Common myeloid progenitor, CD34-positive (primary cell): Measurements from ENCODE around the gene THEM4.

Experiments
- CTCF ChIA-PET: fragments of 350-600 bp; sonication (Branson Sonifier 250); formaldehyde crosslinking; loops from one replicate; lab custom pipeline; 2021; ENCODE audit warnings: antibody characterized with exemption; lab: Charles Lee
- POLR2A ChIA-PET: fragments of 350-600 bp; sonication (Branson Sonifier 250); formaldehyde crosslinking; loops from one replicate; lab custom pipeline; 2021; ENCODE audit warnings: antibody characterized with exemption; lab: Charles Lee
- DNase-seq, 3 donors: peaks; one replicate each; pipeline versions ENCODE4 v3.0.0 to v3.0.0-alpha.2; 2013
- H3K27ac ChIP-seq, 2 experiments: 1 replicate in 1 of 2; 2 replicates in 1 of 2; pipeline ENCODE4 v1.7.0; 2013; ENCODE audit warnings: inconsistent platforms in 2 of 2, low read length in 2 of 2, mild to moderate bottlenecking in 2 of 2, low read depth in 1 of 2, moderate library complexity in 1 of 2; ENCODE audit not compliant: severe bottlenecking in 2 of 2, insufficient read depth in 1 of 2, poor library complexity in 1 of 2
- H3K27me3 ChIP-seq, 5 experiments: replicated peaks in 2 of 5; 1 replicate in 3 of 5; 2 replicates in 2 of 5; pipeline versions ENCODE4 v1.6.1 to v1.7.0; 2013; ENCODE audit warnings: low read length in 4 of 5, mild to moderate bottlenecking in 2 of 5, moderate library complexity in 2 of 5, inconsistent platforms in 1 of 5; ENCODE audit not compliant: insufficient read depth in 5 of 5, control insufficient read depth in 4 of 5
- H3K36me3 ChIP-seq, 4 experiments: 1 replicate in 2 of 4; 2 replicates in 2 of 4; pipeline versions ENCODE4 v1.6.1 to v1.7.0; 2013; ENCODE audit warnings: low read length in 3 of 4, control low read depth in 1 of 4, mild to moderate bottlenecking in 1 of 4; ENCODE audit not compliant: control insufficient read depth in 4 of 4, insufficient read depth in 4 of 4
- H3K4me1 ChIP-seq, 4 experiments: 1 replicate in 3 of 4; 2 replicates in 1 of 4; pipeline versions ENCODE4 v1.6.1 to v1.7.1; 2013; ENCODE audit warnings: low read length in 3 of 4, mild to moderate bottlenecking in 3 of 4, control low read depth in 1 of 4, inconsistent platforms in 1 of 4, moderate library complexity in 1 of 4; ENCODE audit not compliant: control insufficient read depth in 4 of 4, insufficient read depth in 4 of 4; ENCODE audit errors: control extremely low read depth in 1 of 4
- H3K4me3 ChIP-seq, 7 experiments: 1 replicate in 4 of 7; 2 replicates in 3 of 7; pipeline versions ENCODE4 v1.5.1 to v1.7.0; 2013; ENCODE audit warnings: mild to moderate bottlenecking in 7 of 7, low read length in 6 of 7, moderate library complexity in 6 of 7, inconsistent platforms in 2 of 7, low read depth in 2 of 7, control low read depth in 1 of 7; ENCODE audit not compliant: insufficient read depth in 4 of 7, control insufficient read depth in 1 of 7; ENCODE audit errors: extremely low read depth in 1 of 7
- H3K9me3 ChIP-seq, 5 experiments: 1 replicate in 4 of 5; 2 replicates in 1 of 5; pipeline versions ENCODE4 v1.6.1 to v1.7.1; 2013; ENCODE audit warnings: low read length in 4 of 5, mild to moderate bottlenecking in 2 of 5, inconsistent platforms in 1 of 5, low read depth in 1 of 5, moderate library complexity in 1 of 5; ENCODE audit not compliant: control insufficient read depth in 4 of 5, insufficient read depth in 2 of 5; ENCODE audit errors: control extremely low read depth in 1 of 5
- WGBS: methylation state at CpG from one replicate; pipeline ENCODE4 v1.1.5; 2013; ENCODE audit not compliant: insufficient coverage; 5-methylcytosine and 5-hydroxymethylcytosine counted together

Gene THEM4

GRCh38 chr1:151942882-151943281, 33.6 kb upstream of the THEM4 start:
- Histone ChIP-seq H3K27ac (no peak overlapping the region), H3K36me3 (no peaks in the 10 kb centered on the region), H3K4me3 (no peak overlapping the region), H3K27me3 (no peaks in the 10 kb centered on the region), H3K9me3 (no peaks in the 10 kb centered on the region), H3K4me1 (peaks cover 2 to 57% (median 25%) of the 10 kb centered on the region in 4 experiments)
- ChIA-PET CTCF (interaction anchor here (0.6 kb wide), 1 partner anchor 44 kb away, joined by 3 read pairs; no protein-coding TSS in a partner anchor), POLR2A (no interaction called here)
- no peak for DNase-seq
- 92% methylated on average over 1 of the region's 1 CpG for WGBS

GRCh38 chr1:151940541-151940940, 31.2 kb upstream of the THEM4 start:
- no peaks in the 10 kb centered on the region for H3K27me3 ChIP-seq
- H3K4me1 ChIP-seq, result peaks cover 0 to 43% (median 14%) of the 10 kb centered on the region in 4 experiments
- CTCF ChIA-PET, result interaction anchor here (1.2 to 13.2 kb wide), 3 partner anchors 14 to 55 kb away, joined by 3 to 103 read pairs (median 5); no protein-coding TSS in a partner anchor
- no peaks in the 10 kb centered on the region for H3K36me3 ChIP-seq
- no peak overlapping the region for H3K4me3 ChIP-seq
- H3K9me3 ChIP-seq, result no peaks in the 10 kb centered on the region
- 100% methylated on average over 1 of the region's 1 CpG for WGBS
- no peak for DNase-seq
- H3K27ac ChIP-seq, result no peak overlapping the region
- POLR2A ChIA-PET, result no interaction called here

GRCh38 chr1:151939779-151940178, 30.5 kb upstream of the THEM4 start:
- Histone ChIP-seq H3K27me3 (no peaks in the 10 kb centered on the region), H3K4me1 (peaks cover 0 to 41% (median 12%) of the 10 kb centered on the region in 4 experiments), H3K4me3 (no peak overlapping the region), H3K36me3 (no peaks in the 10 kb centered on the region), H3K27ac (no peak overlapping the region), H3K9me3 (no peaks in the 10 kb centered on the region)
- CTCF ChIA-PET, result interaction anchor here (1.3 to 13.2 kb wide), 5 partner anchors 27 to 62 kb away, joined by 3 to 183 read pairs (median 9); no protein-coding TSS in a partner anchor
- WGBS, result no CpG with 5 or more reads among the region's 1 CpG
- POLR2A ChIA-PET, result no interaction called here
- no peak for DNase-seq

- 100% methylated on average over 1 of the region's 3 CpGs for WGBS
- DNase-seq, result no peak
- H3K9me3 ChIP-seq, result no peaks in the 10 kb centered on the region
- no peaks in the 10 kb centered on the region for H3K36me3 ChIP-seq
- H3K27me3 ChIP-seq, result no peaks in the 10 kb centered on the region
- H3K27ac ChIP-seq, result no peak overlapping the region
- no peak overlapping the region for H3K4me3 ChIP-seq
- ChIA-PET POLR2A (interaction anchor here (0.6 kb wide), 1 partner anchor 179 kb away, joined by 3 read pairs; no protein-coding TSS in a partner anchor), CTCF (interaction anchor here (1.3 to 13.2 kb wide), 6 partner anchors 10 to 62 kb away, joined by 3 to 183 read pairs (median 8); no protein-coding TSS in a partner anchor)
- peaks cover 0 to 38% (median 10%) of the 10 kb centered on the region in 4 experiments for H3K4me1 ChIP-seq
These were observed 29.8 kb upstream of the THEM4 start for GRCh38 chr1:151939141-151939540.

GRCh38 chr1:151936653-151937052, 27.3 kb upstream of the THEM4 start:
- H3K4me3 ChIP-seq, result no peak overlapping the region
- no peaks in the 10 kb centered on the region for H3K36me3 ChIP-seq
- WGBS, result 93% methylated on average over 4 of the region's 7 CpGs
- ChIA-PET CTCF (interaction anchor here (1.1 to 13.2 kb wide), 10 partner anchors 9 to 77 kb away, joined by 3 to 183 read pairs (median 20); no protein-coding TSS in a partner anchor), POLR2A (no interaction called here)
- no peak for DNase-seq
- H3K9me3 ChIP-seq, result no peaks in the 10 kb centered on the region
- H3K27me3 ChIP-seq, result no peaks in the 10 kb centered on the region
- no peak overlapping the region for H3K27ac ChIP-seq
- peaks cover 0 to 25% (median 8%) of the 10 kb centered on the region in 4 experiments for H3K4me1 ChIP-seq

GRCh38 chr1:151935894-151936602, 26.7 kb upstream of the THEM4 start:
- H3K36me3 ChIP-seq, result no peaks in the 10 kb centered on the region
- DNase-seq, result no peak
- WGBS, result 100% methylated on average over 1 of the region's 2 CpGs
- no peak overlapping the region for H3K4me3 ChIP-seq
- POLR2A ChIA-PET, result no interaction called here
- no peak overlapping the region for H3K27ac ChIP-seq
- H3K4me1 ChIP-seq, result peaks cover 0 to 19% (median 6%) of the 10 kb centered on the region in 4 experiments
- CTCF ChIA-PET, result interaction anchor here (0.9 to 13.2 kb wide), 15 partner anchors 10 to 81 kb away, joined by 3 to 183 read pairs (median 8); partner anchors contain the start of gene S100A10
- no peaks in the 10 kb centered on the region for H3K27me3 ChIP-seq
- H3K9me3 ChIP-seq, result no peaks in the 10 kb centered on the region

GRCh38 chr1:151935154-151935553, 25.8 kb upstream of the THEM4 start:
- CTCF ChIA-PET, result interaction anchor here (0.8 to 13.2 kb wide), 21 partner anchors 11 to 114 kb away, joined by 3 to 183 read pairs (median 7); partner anchors contain the start of genes S100A10 and THEM4

More at GRCh38 chr1:151935154-151935553, 25.8 kb upstream of the THEM4 start:
- no peaks in the 10 kb centered on the region for H3K9me3 ChIP-seq
- H3K4me1 ChIP-seq, result peaks cover 0 to 12% (median 3%) of the 10 kb centered on the region in 4 experiments
- no peak overlapping the region for H3K4me3 ChIP-seq
- no peak overlapping the region for H3K27ac ChIP-seq
- WGBS, result 93% methylated on average over 3 of the region's 3 CpGs
- no peaks in the 10 kb centered on the region for H3K27me3 ChIP-seq
- H3K36me3 ChIP-seq, result no peaks in the 10 kb centered on the region
- POLR2A ChIA-PET, result no interaction called here
- DNase-seq, result no peak
